SK-N-MC (cell line): Measurements from ENCODE around the gene RIC8A.

ENCODE experiments used
- DNase-seq: peaks from one replicate; pipeline ENCODE4 v3.0.0-alpha.2; 2011; ENCODE audit warnings: low read depth, low spot score
- H3K27ac ChIP-seq: fragments of 200-600 bp; sonication (generic); 2 replicates; pipeline ENCODE4 v1.5.1; 2016; ENCODE audit warnings: mixed run types
- H3K36me3 ChIP-seq: fragments of 200-600 bp; sonication (generic); 2 replicates; pipeline ENCODE4 v1.6.1; 2017; ENCODE audit warnings: antibody characterized with exemption, low read length, mixed read lengths; ENCODE audit not compliant: insufficient read depth
- H3K4me3 ChIP-seq: fragments of 200-600 bp; sonication (generic); 2 replicates; pipeline ENCODE4 v1.5.1; 2016
- H3K9ac ChIP-seq: fragments of 200-600 bp; sonication (generic); 2 replicates; pipeline ENCODE4 v1.8.0; 2017; ENCODE audit warnings: mixed run types, mixed read lengths; ENCODE audit not compliant: insufficient read length
- H3K9me3 ChIP-seq: fragments of 200-600 bp; sonication (generic); 2 replicates; pipeline ENCODE4 v1.6.1; 2017; ENCODE audit warnings: low read depth, mild to moderate bottlenecking, antibody characterized with exemption, low read length, moderate library complexity, mixed read lengths
- EZH2 ChIP-seq: fragments of 200-600 bp; sonication (generic); IDR thresholded peaks from one replicate; pipeline ENCODE4 v1.6.1; 2017; ENCODE audit warnings: antibody characterized with exemption
- FOXP2 ChIP-seq: optimal IDR thresholded peaks from 2 replicates; pipeline ENCODE3; 2011; ENCODE audit warnings: mild to moderate bottlenecking, moderate library complexity; ENCODE audit not compliant: insufficient read depth; ENCODE audit errors: extremely low read length, control extremely low read depth
- POLR2AphosphoS5 ChIP-seq: IDR thresholded peaks from 2 replicates; pipeline ENCODE4 v1.6.1; 2012; ENCODE audit warnings: mild to moderate bottlenecking, low read depth, low read length, borderline replicate concordance

Gene RIC8A

GRCh38 chr11:208181-208916, 841 bp downstream of the RIC8A start:
- H3K9me3 ChIP-seq: no peaks in the 10 kb centered on the region
- peak overlapping the region; percentile 97 for H3K27ac ChIP-seq
- H3K4me3 ChIP-seq: peak overlapping the region; percentile 96
- no peak for DNase-seq
- H3K9ac ChIP-seq: peak overlapping the region; percentile 95
- TF ChIP-seq EZH2: no peak
- peak; percentile 76; the same call in 1 of the 2 replicates for TF ChIP-seq POLR2AphosphoS5
- no peak for TF ChIP-seq FOXP2
- peaks cover 41% of the 10 kb centered on the region for H3K36me3 ChIP-seq

- no peaks in the 10 kb centered on the region for H3K9me3 ChIP-seq
- H3K36me3 ChIP-seq: peaks cover 44% of the 10 kb centered on the region
- TF ChIP-seq EZH2: no peak
- H3K27ac ChIP-seq: 0 out of 2 replicates have a peak overlapping the region, but pooled peaks have one; percentile 97
- no peak for DNase-seq
- H3K4me3 ChIP-seq: peak overlapping the region; percentile 96
- peak overlapping the region; percentile 95 for H3K9ac ChIP-seq
Measured at GRCh38 chr11:208917-209260, 1.4 kb downstream of the RIC8A start.

GRCh38 chr11:209275-210121, 2.0 kb downstream of the RIC8A start:
- H3K9me3 ChIP-seq: no peaks in the 10 kb centered on the region
- TF ChIP-seq FOXP2 (no peak), EZH2 (no peak), POLR2AphosphoS5 (no peak)
- H3K27ac ChIP-seq: no peak overlapping the region
- DNase-seq: no peak
- H3K9ac ChIP-seq: peak overlapping the region; percentile 95
- H3K36me3 ChIP-seq: peaks cover 50% of the 10 kb centered on the region
- H3K4me3 ChIP-seq: peak overlapping the region; percentile 96

GRCh38 chr11:210122-210802, 2.8 kb downstream of the RIC8A start:
- Histone ChIP-seq H3K27ac (no peak overlapping the region), H3K36me3 (peaks cover 52% of the 10 kb centered on the region), H3K9ac (peak overlapping the region; percentile 37), H3K9me3 (no peaks in the 10 kb centered on the region), H3K4me3 (peak overlapping the region; percentile 96)
- TF ChIP-seq EZH2 (no peak), POLR2AphosphoS5 (no peak), FOXP2 (no peak)
- no peak for DNase-seq

DNA sequence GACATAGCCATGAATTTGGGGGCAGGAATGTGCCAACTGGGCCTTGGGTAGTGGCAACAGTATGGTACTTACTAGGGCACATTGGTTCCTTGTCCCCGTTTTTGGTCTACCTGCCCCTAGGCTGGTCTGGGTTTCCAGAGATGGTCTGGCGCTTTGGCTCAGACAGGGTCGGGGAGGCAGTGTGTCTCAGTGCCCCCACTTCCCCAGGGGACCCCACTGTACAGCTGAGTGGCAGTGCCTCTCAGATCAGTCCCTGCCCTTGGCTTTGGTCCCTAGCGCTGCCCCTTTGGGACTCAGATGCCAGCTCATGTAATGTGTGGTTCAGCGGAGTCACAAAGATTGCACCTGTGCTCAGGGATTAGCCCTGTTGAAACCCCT, 3.3 kb downstream of the RIC8A start:
- no peak overlapping the region for H3K27ac ChIP-seq

GRCh38 chr11:211295-211694, 3.8 kb downstream of the RIC8A start:
- Histone ChIP-seq H3K27ac (no peak overlapping the region), H3K36me3 (peaks cover 51% of the 10 kb centered on the region), H3K9ac (no peak overlapping the region), H3K4me3 (no peak overlapping the region), H3K9me3 (no peaks in the 10 kb centered on the region)
- DNase-seq: no peak
- TF ChIP-seq EZH2 (no peak), FOXP2 (no peak)

More for the DNA sequence above, 3.3 kb downstream of the RIC8A start:
- DNase-seq: no peak
- H3K4me3 ChIP-seq: no peak overlapping the region
- peaks cover 51% of the 10 kb centered on the region for H3K36me3 ChIP-seq
- no peaks in the 10 kb centered on the region for H3K9me3 ChIP-seq
- TF ChIP-seq POLR2AphosphoS5 (no peak), FOXP2 (no peak), EZH2 (no peak)
- peak overlapping the region; percentile 26 for H3K9ac ChIP-seq

DNA sequence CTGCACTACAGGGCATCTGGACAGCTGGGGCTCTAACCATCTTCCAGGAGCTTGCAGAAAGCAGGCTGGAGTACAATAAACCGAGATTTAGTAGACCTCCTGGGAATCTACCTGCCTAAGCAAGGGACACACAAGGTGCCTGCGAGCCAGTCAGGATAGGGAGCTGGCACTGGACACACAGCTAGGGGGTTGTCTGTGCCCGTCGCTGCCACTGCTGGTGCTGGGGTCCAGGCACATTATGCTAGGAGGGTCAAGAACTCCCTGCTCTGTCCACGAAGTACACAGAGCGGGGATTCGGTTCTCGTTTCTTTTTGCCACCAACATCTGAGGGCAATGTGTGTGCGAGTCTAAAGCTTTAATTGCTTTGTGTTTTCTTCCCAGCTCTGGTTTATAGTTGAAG, 4.2 kb downstream of the RIC8A start:
- no peak overlapping the region for H3K9ac ChIP-seq
- no peak for DNase-seq
- no peak for TF ChIP-seq FOXP2
- no peak for TF ChIP-seq EZH2
- no peak for TF ChIP-seq POLR2AphosphoS5
- no peaks in the 10 kb centered on the region for H3K9me3 ChIP-seq
- H3K4me3 ChIP-seq: no peak overlapping the region
- H3K36me3 ChIP-seq: peaks cover 51% of the 10 kb centered on the region
- H3K27ac ChIP-seq: no peak overlapping the region
